Left kidney (tissue), 2 donors: ENCODE measurements around the gene OLFM1. TPM values are rescaled to one million over a fixed set of nuclear protein-coding genes. Genes with fewer than 3 reads are reported as not detected.
"Not testable (repeated sequence)": the region's sequence is repeated elsewhere in the genome, so short reads cannot be mapped to it uniquely, and the experiment has no call there.

Source experiments
- DNase-seq: peaks from one replicate; pipeline ENCODE4 v3.0.0-alpha.2; 2013
- polyA plus RNA-seq: library from polyadenylated mRNA; unstranded; fragments of 120-200 nt; gene quantifications from one replicate; pipeline ENCODE4 v1.2.1, GENCODE V29; 2013; ENCODE audit not compliant: insufficient read length

OLFM1 gene
- polyA plus RNA-seq, 1 donor = 3.3 TPM

- DNase-seq = no peak
Measured at GRCh38 chr9:135056541-135056940, 30.9 kb upstream of the OLFM1 start.

- DNase-seq = no peak
Measured at GRCh38 chr9:135060461-135061116, 26.9 kb upstream of the OLFM1 start.

GRCh38 chr9:135061441-135061840 is 26.0 kb upstream of the OLFM1 start:
- DNase-seq = no peak

- no peak for DNase-seq
Measured at GRCh38 chr9:135062254-135062653, 25.2 kb upstream of the OLFM1 start.

DNA sequence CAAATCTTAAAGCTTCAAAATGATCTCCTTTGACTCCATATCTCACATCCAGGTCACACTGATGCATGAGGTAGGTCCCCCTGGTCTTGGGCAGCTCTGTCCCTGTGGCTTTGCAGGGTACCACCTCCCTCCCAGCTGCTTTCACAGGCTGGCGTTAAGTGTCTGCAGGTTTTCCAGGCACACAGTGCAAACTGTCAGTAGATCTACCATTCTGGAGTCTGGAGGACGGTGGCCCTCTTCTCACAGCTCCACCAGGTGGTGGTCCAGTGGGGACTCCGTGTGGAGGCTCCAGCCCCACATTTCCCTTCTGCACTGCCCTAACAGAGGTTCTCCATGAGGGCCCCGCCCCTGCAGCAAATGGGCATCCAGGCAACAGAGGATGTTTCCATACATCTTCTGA is 24.0 kb upstream of the OLFM1 start:
- DNase-seq = not testable (repeated sequence)

- not testable (repeated sequence) for DNase-seq
Measured at GRCh38 chr9:135063888-135064287, 23.6 kb upstream of the OLFM1 start.

DNA sequence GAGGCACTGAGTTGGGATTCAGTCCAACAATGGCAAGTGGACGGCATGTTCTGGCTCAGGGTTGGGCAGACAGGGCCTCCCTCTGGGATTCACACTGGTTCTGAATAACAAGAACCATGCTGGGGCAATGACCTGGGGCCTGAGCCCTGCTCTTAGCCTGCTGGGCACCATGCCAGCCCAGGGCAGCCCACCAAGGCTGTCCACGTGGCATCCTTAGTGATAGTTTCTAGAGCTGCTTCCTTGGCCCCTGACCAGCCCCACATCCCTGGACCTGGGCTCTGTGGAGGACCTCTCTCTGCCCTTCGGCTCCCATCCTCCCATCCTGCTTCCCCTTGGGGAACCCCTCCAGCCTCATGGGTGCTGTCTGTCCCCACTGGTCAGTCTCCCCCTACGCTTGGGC is 22.3 kb upstream of the OLFM1 start:
- no peak for DNase-seq

DNA sequence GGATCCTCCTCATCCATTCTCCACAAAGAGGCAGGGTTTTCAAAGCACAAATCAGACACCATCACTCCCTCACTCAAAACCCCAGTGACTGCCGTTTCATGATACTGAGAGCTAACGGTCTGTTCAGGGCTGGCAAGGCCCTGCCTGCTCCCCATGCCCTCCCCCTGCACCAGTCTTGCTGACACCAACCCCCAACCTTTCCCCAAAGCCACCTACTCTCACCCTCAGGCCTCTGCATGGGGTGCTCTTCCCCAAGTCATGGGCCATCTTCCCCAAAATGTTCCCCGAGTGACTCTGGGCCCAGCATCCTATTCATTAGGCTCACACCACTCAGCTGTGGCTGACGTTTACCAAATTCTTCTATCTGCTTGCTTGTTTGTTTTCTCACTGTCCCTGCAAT is 21.7 kb upstream of the OLFM1 start:
- no peak for DNase-seq

DNA sequence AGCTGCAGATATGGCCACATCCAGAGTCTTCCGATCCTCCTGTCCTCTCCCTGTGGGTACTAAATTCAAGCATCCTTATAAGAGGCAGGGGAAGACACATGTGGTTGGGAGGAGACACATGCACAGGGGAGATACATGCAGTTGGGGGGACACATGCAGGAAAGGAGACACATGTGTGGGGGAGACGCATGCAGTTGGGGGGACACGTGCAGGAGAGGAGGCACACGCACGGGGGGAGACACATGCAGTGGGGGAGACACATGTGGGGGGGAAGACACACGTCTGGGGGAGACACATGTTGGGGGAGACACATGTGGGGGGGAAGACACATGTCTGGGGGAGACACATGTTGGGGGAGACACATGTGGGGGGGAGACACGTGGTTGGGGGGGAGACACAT is 21.2 kb upstream of the OLFM1 start:
- DNase-seq = no peak

DNA sequence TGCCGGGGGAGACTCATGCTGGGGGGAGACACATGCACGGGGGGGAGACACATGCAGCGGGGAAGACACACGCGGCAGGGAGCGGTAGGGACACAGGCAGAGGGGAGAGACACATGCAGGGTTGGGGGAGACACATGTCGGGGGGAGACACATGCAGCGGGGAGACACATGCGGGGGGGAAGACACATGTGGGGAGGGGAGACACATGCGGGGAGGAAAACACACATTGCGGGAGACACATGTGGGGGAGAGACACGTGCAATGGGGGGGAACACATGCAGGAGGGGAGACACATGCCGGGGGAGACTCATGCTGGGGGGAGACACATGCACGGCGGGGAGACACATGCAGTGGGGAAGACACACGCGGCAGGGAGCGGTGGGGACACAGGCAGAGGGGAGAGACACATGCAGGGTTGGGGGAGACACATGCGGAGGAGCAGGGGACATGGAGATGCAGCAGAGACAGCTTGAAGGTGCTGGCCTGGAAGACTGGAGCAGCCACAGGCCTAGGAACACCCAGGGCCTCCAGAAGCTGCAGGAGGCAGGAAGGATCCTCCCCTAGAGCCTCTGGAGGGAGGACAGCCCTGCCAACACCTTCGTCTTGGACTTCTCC is 20.3 kb upstream of the OLFM1 start:
- no peak for DNase-seq

- DNase-seq = no peak
Measured at GRCh38 chr9:135068776-135069415, 18.6 kb upstream of the OLFM1 start.

DNA sequence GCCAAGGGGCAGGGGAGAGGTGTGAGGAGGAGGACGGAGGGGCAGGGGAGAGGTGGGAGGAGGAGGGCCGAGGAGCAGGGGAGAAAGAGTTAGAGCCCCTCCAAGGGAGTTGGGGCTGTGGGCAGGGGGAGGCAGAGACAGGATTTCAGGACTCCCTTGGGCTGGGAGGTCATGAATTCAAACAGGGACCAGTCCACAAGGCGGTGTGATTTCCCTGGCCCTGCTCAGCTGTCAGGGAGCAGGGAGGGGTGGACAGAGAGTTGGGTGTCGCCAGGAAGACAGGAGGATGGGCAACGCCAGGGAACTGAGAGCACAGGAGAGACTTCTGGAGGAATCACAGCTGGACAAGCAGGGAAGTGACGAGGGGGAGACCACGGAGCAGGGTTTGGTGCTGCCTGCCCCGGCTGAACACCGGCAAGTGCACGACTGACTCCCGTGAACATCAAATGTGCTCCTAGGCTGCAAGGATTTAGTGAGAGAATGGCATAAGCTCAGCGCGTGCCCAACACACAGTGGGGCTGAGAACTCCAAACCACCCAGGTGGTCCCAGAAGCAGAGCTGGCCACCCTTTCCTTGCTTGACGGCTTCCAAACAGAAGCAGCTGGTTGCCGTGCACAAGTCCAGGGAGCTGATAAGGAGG is 17.8 kb upstream of the OLFM1 start:
- DNase-seq = no peak

GRCh38 chr9:135070198-135070951 is 17.1 kb upstream of the OLFM1 start:
- DNase-seq = no peak

- no peak for DNase-seq
Measured at GRCh38 chr9:135070964-135071735, 16.3 kb upstream of the OLFM1 start.

DNA sequence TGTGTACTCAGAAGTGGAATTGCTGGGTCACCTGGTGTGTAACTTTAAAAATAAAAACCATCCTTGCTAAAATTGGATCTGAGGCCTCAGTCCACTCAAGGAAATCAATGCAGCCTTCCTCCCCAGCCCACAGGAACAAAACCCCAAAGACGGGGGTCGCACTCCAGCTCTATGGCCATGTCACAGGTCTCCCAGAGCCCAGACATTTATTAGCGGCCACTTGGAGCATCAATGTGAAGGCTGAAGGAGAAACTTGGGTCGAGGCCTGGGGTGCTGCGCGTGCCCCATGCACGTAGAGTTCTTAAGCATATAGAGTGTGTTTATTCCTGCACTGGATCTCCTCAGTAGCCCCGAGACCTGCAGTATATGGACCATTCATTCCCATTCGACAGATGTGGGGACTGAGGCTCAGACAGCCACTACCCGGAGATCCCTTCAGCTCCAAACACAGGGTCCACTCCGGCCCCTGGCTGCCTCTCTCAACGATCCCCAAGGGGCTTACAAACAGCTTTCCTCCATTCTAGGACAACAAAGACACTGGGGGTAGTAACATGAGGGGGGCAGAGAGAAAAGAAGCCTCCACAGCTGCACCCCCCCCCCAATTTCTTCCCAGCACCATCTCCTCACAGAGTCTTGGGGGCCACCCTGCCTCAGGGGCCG is 14.3 kb upstream of the OLFM1 start:
- no peak for DNase-seq

DNA sequence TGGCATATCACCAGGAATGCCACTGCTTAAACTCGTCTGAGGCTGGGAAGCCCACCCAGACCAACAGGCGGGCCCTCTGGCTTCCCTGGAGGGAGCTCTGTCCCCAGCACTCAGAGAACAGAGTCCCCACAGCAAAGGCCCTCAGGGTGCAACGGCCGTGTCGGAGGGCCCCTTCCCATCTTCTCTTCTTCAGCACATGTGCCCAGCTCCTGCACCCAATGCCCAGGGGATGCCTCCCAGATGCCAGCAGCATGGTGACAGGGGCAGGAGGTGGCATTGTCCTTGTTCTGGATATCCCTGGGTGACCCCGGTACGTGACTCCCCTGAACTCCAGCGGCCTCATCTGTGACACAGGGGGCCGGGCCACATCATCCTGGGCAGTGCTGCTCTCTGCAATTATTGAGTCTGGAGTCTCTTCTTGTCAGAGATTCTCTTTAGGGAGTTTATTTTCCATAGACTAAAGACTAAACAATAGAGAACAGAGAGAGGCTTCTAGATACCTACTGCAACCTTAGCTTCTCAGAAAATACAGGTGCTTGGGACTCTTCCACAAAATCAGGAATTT is 13.6 kb upstream of the OLFM1 start:
- DNase-seq = no peak

DNA sequence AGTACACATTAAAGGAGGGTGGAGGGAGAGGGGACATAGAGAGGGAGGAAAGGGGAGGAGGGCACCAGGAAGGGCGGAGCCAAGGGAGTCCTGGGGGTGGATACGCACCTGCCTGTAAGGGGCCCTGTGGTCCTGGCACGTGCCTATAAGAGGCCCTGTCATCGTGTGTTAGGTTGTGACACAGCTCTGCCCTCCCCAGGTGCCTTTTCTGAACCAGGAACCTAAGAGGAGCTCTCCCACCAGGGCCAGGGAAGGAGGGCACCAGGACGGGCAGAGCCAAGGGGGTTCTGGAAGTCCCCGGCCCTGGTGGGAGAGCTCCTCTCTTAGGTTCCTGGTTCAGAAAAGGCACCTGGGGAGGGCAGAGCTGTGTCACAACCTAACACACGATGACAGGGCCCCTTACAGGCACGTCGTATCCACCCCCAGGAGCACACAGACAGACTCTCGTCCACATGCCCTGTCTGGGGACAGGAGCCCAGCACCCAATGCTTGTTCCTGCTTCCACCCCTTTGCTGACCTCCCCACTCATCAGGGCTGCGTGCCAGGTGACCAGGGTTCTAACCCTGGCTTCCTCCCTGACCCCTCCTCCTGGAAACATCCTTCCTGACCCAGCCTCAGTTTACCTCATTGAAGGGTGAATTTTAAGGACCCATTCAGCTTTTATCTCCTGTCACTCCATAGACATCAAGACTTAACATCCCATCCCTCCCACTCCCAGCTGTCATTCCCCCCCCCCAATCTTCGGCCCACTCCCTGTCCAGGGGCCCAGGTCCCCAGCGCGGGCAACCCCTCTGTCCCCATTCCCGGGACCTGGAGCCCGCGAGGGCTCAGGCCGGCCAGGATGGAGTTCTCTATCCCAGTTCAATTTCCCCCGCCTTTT is 12.9 kb upstream of the OLFM1 start:
- no peak for DNase-seq

DNA sequence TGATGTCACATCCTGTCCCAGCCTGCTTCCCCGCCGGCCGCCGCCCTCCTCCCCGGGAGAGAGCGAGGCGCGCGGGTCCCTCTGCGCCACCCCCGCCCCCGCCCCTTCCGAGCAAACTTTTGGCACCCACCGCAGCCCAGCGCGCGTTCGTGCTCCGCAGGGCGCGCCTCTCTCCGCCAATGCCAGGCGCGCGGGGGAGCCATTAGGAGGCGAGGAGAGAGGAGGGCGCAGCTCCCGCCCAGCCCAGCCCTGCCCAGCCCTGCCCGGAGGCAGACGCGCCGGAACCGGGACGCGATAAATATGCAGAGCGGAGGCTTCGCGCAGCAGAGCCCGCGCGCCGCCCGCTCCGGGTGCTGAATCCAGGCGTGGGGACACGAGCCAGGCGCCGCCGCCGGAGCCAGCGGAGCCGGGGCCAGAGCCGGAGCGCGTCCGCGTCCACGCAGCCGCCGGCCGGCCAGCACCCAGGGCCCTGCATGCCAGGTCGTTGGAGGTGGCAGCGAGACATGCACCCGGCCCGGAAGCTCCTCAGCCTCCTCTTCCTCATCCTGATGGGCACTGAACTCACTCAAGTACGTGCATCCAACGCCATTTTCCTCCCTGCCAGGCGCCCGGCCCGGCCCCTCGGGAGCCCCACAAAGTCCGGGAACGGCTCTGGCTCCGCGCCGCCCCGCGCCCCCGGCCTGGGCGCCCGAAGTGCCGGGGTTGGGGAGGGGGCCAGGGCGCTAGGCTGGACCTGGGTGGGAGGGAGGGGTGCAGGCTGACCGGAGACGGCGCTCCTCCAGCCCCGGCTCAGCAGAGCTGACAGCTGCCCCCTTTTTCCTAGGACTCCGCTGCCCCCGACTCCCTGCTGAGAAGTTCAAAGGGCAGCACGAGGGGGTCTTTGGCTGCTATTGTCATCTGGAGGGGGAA is 12.0 kb upstream of the OLFM1 start:
- no peak for DNase-seq
